Psoas muscle (tissue), 8 donors: ENCODE data around the gene AFF3. TPM values are rescaled to one million over a fixed set of nuclear protein-coding genes. Genes with fewer than 3 reads are reported as not detected.

ENCODE experiments used
- ATAC-seq, 4 donors: fragments of 200-7000 bp; cut with Tn5 transposase; one replicate each; pipeline ENCODE4 v1.9.1; 2020; ENCODE audit warnings: moderate library complexity in 3 of 4, mild to moderate bottlenecking in 2 of 4
- DNase-seq, 2 donors: peaks; one replicate each; pipeline ENCODE4 v3.0.0-alpha.2; 2020
- H3K27ac ChIP-seq: fragments of 200-600 bp; one replicate; pipeline ENCODE4 v1.8.0; 2022
- H3K27me3 ChIP-seq, 3 donors: fragments of 200-600 bp in 1 of 3; one replicate each; pipeline versions ENCODE4 v1.6.1 to v1.8.0; 2013 to 2022; ENCODE audit warnings: low read length in 2 of 3, mild to moderate bottlenecking in 2 of 3, moderate library complexity in 1 of 3; ENCODE audit not compliant: insufficient read depth in 3 of 3
- H3K36me3 ChIP-seq, 2 donors: fragments of 200-600 bp in 1 of 2; one replicate each; pipeline versions ENCODE4 v1.6.1 to v1.8.0; 2013 to 2022; ENCODE audit warnings: low read depth in 1 of 2, mild to moderate bottlenecking in 1 of 2, moderate library complexity in 1 of 2; ENCODE audit not compliant: insufficient read depth in 1 of 2
- H3K4me1 ChIP-seq: fragments of 200-600 bp; one replicate; pipeline ENCODE4 v1.8.0; 2022
- H3K4me3 ChIP-seq: fragments of 200-600 bp; one replicate; pipeline ENCODE4 v1.8.0; 2022; ENCODE audit warnings: mild to moderate bottlenecking
- H3K9me3 ChIP-seq: fragments of 200-600 bp; one replicate; pipeline ENCODE4 v1.8.0; 2022
- WGBS, 3 donors: extraction: QIAGEN DNeasy Blood & Tissue Kit; methylation state at CpG; one replicate each; pipeline versions ENCODE4 v1.1.6 to v1.1.7; 2013; 5-methylcytosine and 5-hydroxymethylcytosine counted together
- intact Hi-C, 2 donors: fragments of 100-400 bp; cut with DNase I; formaldehyde crosslinking; loops; one replicate each; pipeline versions ENCODE4 v1.11.0 to v1.14.2; 2022
- polyA plus RNA-seq, 3 donors: library from polyadenylated mRNA; stranded (reverse); fragments of 200-250 nt; gene quantifications; one replicate each; pipeline ENCODE4 v1.2.3, GENCODE V29; 2013
- total RNA-seq, 4 donors: library from RNA; stranded (reverse); fragmentation: NEBNext Ultra II Directional in 2 of 4; extraction: Animal tissue kit (Norgen Biotek cat#: 25700) in 2 of 4; gene quantifications; one replicate each; pipeline versions ENCODE4 v1.2.1 to v1.2.4, GENCODE V29; 2021 to 2023
- TF ChIP-seq, protein P1 (sequence below): fragments of 200-600 bp; IDR thresholded peaks from one replicate; pipeline ENCODE4 v1.8.0; 2022; ENCODE audit warnings: antibody characterized with exemption
- donor health status: healthy with polysubstance abuse.
- donor health status: DM: no; HTN: no; CAD: no; lungs with moderate emphysema.
- donor health status: Bipolar disorder and iron deficiency.
- donor health status: healthy.
- donor health status: DM: yes; HTN: yes; CAD: no.
- donor health status: DM: no; HTN: no; CAD: no.
- donor health status: DM: no; HTN: no; CAD: no.
- donor health status: DM: yes; HTN: yes; CAD: no.

The AFF3 gene
- total and polyA plus RNA-seq, 7 donors: 0.08 to 2.9 (median 0.44) TPM

DNA sequence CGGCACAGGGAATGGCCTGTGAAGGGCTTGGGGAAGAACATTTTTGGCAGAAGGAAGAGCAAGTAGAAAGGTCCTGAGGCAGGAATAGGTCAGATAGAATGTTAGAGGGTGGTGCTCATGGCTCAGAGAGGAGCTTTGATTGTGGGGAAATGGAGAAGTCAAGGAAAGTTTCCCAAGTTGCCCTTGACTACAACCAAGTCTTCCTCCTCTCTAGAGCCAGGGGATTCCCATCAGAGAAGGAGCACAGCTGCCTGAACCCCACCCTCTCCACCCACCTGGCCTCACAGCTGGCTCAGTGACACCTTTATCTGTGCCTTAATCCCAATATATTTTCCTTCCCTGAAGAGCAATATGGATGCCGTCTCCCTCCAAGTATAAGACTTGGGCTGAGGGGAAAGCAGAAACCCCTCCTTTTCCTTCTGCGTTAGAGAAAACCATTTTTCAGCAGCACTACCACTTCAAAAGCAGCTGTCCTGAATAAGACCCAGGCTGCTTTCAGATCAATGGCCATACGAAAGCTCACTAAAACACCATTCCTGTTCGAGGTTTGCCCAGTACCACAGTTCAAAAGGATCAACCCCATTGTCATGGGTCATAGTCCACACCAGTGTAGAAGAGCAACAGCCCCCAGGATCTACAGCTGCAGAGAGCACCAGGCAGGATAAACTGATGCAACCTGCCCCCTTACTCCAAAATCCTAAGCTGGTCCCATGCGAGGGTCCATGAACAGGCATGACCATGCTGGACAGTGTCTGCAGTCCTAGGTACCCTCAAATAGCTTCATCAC is 199.6 kb downstream of the AFF3 start:
- 88 to 92% (median 92%) methylated on average over 6 of the region's 6 CpGs for WGBS, 3 donors
- TF ChIP-seq, protein P1, sequence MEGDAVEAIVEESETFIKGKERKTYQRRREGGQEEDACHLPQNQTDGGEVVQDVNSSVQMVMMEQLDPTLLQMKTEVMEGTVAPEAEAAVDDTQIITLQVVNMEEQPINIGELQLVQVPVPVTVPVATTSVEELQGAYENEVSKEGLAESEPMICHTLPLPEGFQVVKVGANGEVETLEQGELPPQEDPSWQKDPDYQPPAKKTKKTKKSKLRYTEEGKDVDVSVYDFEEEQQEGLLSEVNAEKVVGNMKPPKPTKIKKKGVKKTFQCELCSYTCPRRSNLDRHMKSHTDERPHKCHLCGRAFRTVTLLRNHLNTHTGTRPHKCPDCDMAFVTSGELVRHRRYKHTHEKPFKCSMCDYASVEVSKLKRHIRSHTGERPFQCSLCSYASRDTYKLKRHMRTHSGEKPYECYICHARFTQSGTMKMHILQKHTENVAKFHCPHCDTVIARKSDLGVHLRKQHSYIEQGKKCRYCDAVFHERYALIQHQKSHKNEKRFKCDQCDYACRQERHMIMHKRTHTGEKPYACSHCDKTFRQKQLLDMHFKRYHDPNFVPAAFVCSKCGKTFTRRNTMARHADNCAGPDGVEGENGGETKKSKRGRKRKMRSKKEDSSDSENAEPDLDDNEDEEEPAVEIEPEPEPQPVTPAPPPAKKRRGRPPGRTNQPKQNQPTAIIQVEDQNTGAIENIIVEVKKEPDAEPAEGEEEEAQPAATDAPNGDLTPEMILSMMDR: no peak
- intact Hi-C loops: no loop called here
- H3K27me3 ChIP-seq: no peaks in the 10 kb centered on the region
- H3K4me1 ChIP-seq: no peaks in the 10 kb centered on the region
- ATAC-seq (no peak), DNase-seq (no peak)
- H3K27ac ChIP-seq: no peak overlapping the region
- no peaks in the 10 kb centered on the region for H3K9me3 ChIP-seq
- no peak overlapping the region for H3K4me3 ChIP-seq
- H3K36me3 ChIP-seq: no peaks in the 10 kb centered on the region

DNA sequence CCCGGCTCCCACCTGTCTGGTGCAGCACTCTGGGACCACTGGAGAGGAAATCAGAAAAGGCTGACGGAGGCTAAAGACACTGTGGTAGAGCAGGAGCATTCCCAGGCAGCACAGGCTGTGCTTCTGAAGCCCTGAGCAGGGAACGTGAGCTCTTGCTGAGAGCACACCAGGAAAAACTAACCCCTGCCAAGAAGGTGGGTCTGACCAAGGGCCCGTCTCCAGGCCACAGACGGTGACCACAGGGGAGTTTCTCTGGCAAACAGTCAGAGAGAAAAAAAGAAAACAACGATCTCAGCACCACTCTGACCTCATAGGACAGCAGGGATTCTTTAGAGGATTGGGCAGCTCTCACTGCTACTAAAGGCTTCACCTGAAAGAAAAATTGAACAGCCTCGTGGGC is 201.4 kb downstream of the AFF3 start:
- TF ChIP-seq, protein P1: no peak
- no peaks in the 10 kb centered on the region for H3K27me3 ChIP-seq
- no peak for DNase-seq
- no peaks in the 10 kb centered on the region for H3K9me3 ChIP-seq
- H3K27ac ChIP-seq: no peak overlapping the region
- H3K4me3 ChIP-seq: no peak overlapping the region
- no peak for ATAC-seq
- 31 to 41% (median 35%) methylated on average over 7 of the region's 7 CpGs for WGBS, 3 donors
- H3K36me3 ChIP-seq: no peaks in the 10 kb centered on the region
- intact Hi-C loops: no loop called here
- H3K4me1 ChIP-seq: no peaks in the 10 kb centered on the region

DNA sequence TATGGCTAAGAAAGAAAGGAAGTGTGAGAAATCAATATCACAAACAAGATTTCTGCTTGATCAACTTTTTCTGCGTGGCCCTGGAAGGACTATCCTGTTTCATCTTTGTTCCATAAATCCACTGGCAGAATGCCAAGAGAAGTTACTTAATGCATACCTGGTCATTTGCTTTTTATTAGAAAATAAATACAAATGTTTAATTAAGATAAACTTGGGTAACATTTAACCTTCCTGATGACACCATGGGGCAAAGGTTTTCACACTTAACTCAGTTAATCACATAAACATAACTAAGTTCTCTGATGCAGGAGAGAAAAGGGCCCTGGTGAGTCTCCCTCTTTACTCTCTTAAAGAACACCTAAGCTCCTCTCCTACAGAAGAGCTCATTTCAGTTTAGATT is 203.3 kb downstream of the AFF3 start:
- WGBS, 3 donors: 43 to 60% (median 47%) methylated on average over 1 of the region's 1 CpG
- intact Hi-C loops: loop anchor here in 1 of 2 donors (10.0 kb wide), 1 partner anchor 1436 kb away; no protein-coding TSS in a partner anchor
- no peaks in the 10 kb centered on the region for H3K9me3 ChIP-seq

DNA sequence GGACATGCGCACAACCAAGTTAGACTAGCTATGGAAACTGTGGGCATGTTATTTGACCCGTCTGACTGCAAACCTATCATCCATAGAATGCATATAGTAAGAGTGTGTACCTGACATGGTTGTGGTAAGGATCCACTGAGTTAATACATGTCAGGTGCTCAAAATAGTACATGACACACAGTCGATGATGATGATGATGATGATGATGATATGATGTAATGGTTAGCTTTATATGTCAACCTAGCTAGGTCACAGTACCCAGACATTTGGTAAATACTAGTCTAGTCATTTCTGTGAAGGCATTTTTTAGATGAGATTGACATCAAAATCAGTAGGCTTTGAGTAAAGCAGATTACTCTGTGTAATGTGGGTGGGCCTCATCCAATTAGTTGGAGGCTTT is 204.1 kb downstream of the AFF3 start:
- no peak for DNase-seq
- no peak overlapping the region for H3K4me3 ChIP-seq
- TF ChIP-seq, protein P1: no peak
- H3K27ac ChIP-seq: no peak overlapping the region
- no peaks in the 10 kb centered on the region for H3K36me3 ChIP-seq
- H3K4me1 ChIP-seq: no peaks in the 10 kb centered on the region
- no peaks in the 10 kb centered on the region for H3K9me3 ChIP-seq
- 83 to 91% (median 89%) methylated on average over 3 of the region's 3 CpGs for WGBS, 3 donors
- ATAC-seq: no peak
- intact Hi-C loops: loop anchor here in 1 of 2 donors (10.0 kb wide), 1 partner anchor 1437 kb away; no protein-coding TSS in a partner anchor
- no peaks in the 10 kb centered on the region for H3K27me3 ChIP-seq

More for the DNA sequence above, 203.3 kb downstream of the AFF3 start:
- no peaks in the 10 kb centered on the region for H3K36me3 ChIP-seq
- TF ChIP-seq, protein P1: no peak
- H3K27ac ChIP-seq: no peak overlapping the region
- ATAC-seq: no peak
- H3K4me1 ChIP-seq: no peaks in the 10 kb centered on the region
- H3K4me3 ChIP-seq: no peak overlapping the region
- H3K27me3 ChIP-seq: no peaks in the 10 kb centered on the region
- DNase-seq: no peak
